ENCODE results near the gene MITF.

MITF gene

GRCh38 chr3:69881756-69882428, 142.6 kb downstream of the MITF start:
- H4K20me1 ChIP-seq (ENCODE audit: insufficient read depth, low read length) = no peaks in the 10 kb centered on the region
- no peak overlapping the region for H3K27ac ChIP-seq (ENCODE audit: low read length)
- TF ChIP-seq EZH2phosphoT487 (IDR thresholded peaks at IDR 0.05; ENCODE audit: low read depth) = no peak
- no peak for TF ChIP-seq CTCF (IDR thresholded peaks at IDR 0.05; ENCODE audit: low read depth, low read length)
- H3K4me2 ChIP-seq (ENCODE audit: low read length) = no peak overlapping the region
- H2AFZ ChIP-seq (ENCODE audit: low read depth, low read length) = no peak overlapping the region
- H3K4me1 ChIP-seq (ENCODE audit: low read length) = peaks cover 7% of the 10 kb centered on the region
- no peaks in the 10 kb centered on the region for H3K79me2 ChIP-seq (ENCODE audit: low read length)
- no peaks in the 10 kb centered on the region for H3K9me3 ChIP-seq (ENCODE audit: insufficient read depth, low read length)
- H3K27me3 ChIP-seq (ENCODE audit: low read depth, low read length) = no peaks in the 10 kb centered on the region; the same call in 1 of the 2 replicates
- H3K4me3 ChIP-seq (ENCODE audit: low read length) = no peak overlapping the region
- H3K36me3 ChIP-seq (replicated peaks; ENCODE audit: low read depth, low read length) = no peaks in the 10 kb centered on the region
- H3K9ac ChIP-seq (ENCODE audit: low read length) = no peak overlapping the region

GRCh38 chr3:69882560-69882959, 143.3 kb downstream of the MITF start:
- Histone ChIP-seq H2AFZ (ENCODE audit: low read depth, low read length) (no peak overlapping the region), H3K4me3 (ENCODE audit: low read length) (no peak overlapping the region), H3K9me3 (ENCODE audit: insufficient read depth, low read length) (no peaks in the 10 kb centered on the region), H3K27me3 (ENCODE audit: low read depth, low read length) (no peaks in the 10 kb centered on the region; the same call in 1 of the 2 replicates), H3K27ac (ENCODE audit: low read length) (no peak overlapping the region), H3K79me2 (ENCODE audit: low read length) (no peaks in the 10 kb centered on the region), H3K36me3 (replicated peaks; ENCODE audit: low read depth, low read length) (no peaks in the 10 kb centered on the region), H3K4me1 (ENCODE audit: low read length) (peaks cover 7% of the 10 kb centered on the region), H4K20me1 (ENCODE audit: insufficient read depth, low read length) (no peaks in the 10 kb centered on the region), H3K9ac (ENCODE audit: low read length) (no peak overlapping the region), H3K4me2 (ENCODE audit: low read length) (no peak overlapping the region)
- TF ChIP-seq CTCF (IDR thresholded peaks at IDR 0.05; ENCODE audit: low read depth, low read length) (no peak), EZH2phosphoT487 (IDR thresholded peaks at IDR 0.05; ENCODE audit: low read depth) (no peak)

- Histone ChIP-seq H2AFZ (ENCODE audit: low read depth, low read length) (no peak overlapping the region), H3K9ac (ENCODE audit: low read length) (no peak overlapping the region), H3K36me3 (replicated peaks; ENCODE audit: low read depth, low read length) (no peaks in the 10 kb centered on the region), H3K4me1 (ENCODE audit: low read length) (no peaks in the 10 kb centered on the region), H3K27me3 (ENCODE audit: low read depth, low read length) (no peaks in the 10 kb centered on the region; the same call in 1 of the 2 replicates), H3K27ac (ENCODE audit: low read length) (no peak overlapping the region), H3K79me2 (ENCODE audit: low read length) (no peaks in the 10 kb centered on the region), H4K20me1 (ENCODE audit: insufficient read depth, low read length) (no peaks in the 10 kb centered on the region), H3K4me3 (ENCODE audit: low read length) (no peak overlapping the region), H3K4me2 (ENCODE audit: low read length) (no peak overlapping the region), H3K9me3 (ENCODE audit: insufficient read depth, low read length) (no peaks in the 10 kb centered on the region)
- TF ChIP-seq CTCF (IDR thresholded peaks at IDR 0.05; ENCODE audit: low read depth, low read length) (no peak), EZH2phosphoT487 (IDR thresholded peaks at IDR 0.05; ENCODE audit: low read depth) (no peak)
These were observed 149.0 kb downstream of the MITF start for GRCh38 chr3:69888040-69888942.

- Histone ChIP-seq H4K20me1 (ENCODE audit: insufficient read depth, low read length) (no peaks in the 10 kb centered on the region), H3K4me1 (ENCODE audit: low read length) (no peaks in the 10 kb centered on the region), H2AFZ (ENCODE audit: low read depth, low read length) (no peak overlapping the region), H3K4me2 (ENCODE audit: low read length) (no peak overlapping the region), H3K27ac (ENCODE audit: low read length) (no peak overlapping the region), H3K79me2 (ENCODE audit: low read length) (no peaks in the 10 kb centered on the region), H3K9ac (ENCODE audit: low read length) (no peak overlapping the region), H3K9me3 (ENCODE audit: insufficient read depth, low read length) (no peaks in the 10 kb centered on the region), H3K4me3 (ENCODE audit: low read length) (no peak overlapping the region), H3K27me3 (ENCODE audit: low read depth, low read length) (no peaks in the 10 kb centered on the region), H3K36me3 (replicated peaks; ENCODE audit: low read depth, low read length) (no peaks in the 10 kb centered on the region)
- TF ChIP-seq CTCF (IDR thresholded peaks at IDR 0.05; ENCODE audit: low read depth, low read length) (no peak), EZH2phosphoT487 (IDR thresholded peaks at IDR 0.05; ENCODE audit: low read depth) (no peak)
These were observed 149.7 kb downstream of the MITF start for GRCh38 chr3:69888943-69889315.
